ENCODE results near the gene PLCB4.
"Not testable (repeated sequence)": the region's sequence is repeated elsewhere in the genome, so short reads cannot be mapped to it uniquely, and the experiment has no call there.

Gene PLCB4

GRCh38 chr20:9150679-9151078 lies 81.8 kb downstream of the PLCB4 start:
- H3K36me3 ChIP-seq (ENCODE audit: low read length) = no peaks in the 10 kb centered on the region
- no peak overlapping the region for H2AFZ ChIP-seq (ENCODE audit: low read depth, low read length, severe bottlenecking)
- H3F3A ChIP-seq (ENCODE audit: insufficient read depth) = no peaks in the 10 kb centered on the region
- no peak for TF ChIP-seq CTCF (IDR thresholded peaks at IDR 0.05; ENCODE audit: insufficient read depth, low read length, poor library complexity, severe bottlenecking)
- TF ChIP-seq EZH2phosphoT487 (conservative IDR thresholded peaks at IDR 0.05; ENCODE audit: low read length) = no peak
- no peaks in the 10 kb centered on the region for H3K9me2 ChIP-seq (replicated peaks; ENCODE audit: insufficient read depth, low read length)
- no peaks in the 10 kb centered on the region for H3K79me2 ChIP-seq (ENCODE audit: insufficient read depth, low read length)
- no peaks in the 10 kb centered on the region for H4K20me1 ChIP-seq (ENCODE audit: low read depth, low read length)
- no peaks in the 10 kb centered on the region for H3K27me3 ChIP-seq (ENCODE audit: low read length)
- H3K27ac ChIP-seq (ENCODE audit: low read depth, low read length) = no peak overlapping the region
- H3K4me2 ChIP-seq (ENCODE audit: low read depth, low read length, poor library complexity, severe bottlenecking) = no peak overlapping the region
- H3K9me3 ChIP-seq (ENCODE audit: insufficient read depth, low read length) = no peaks in the 10 kb centered on the region
- H3K9ac ChIP-seq (ENCODE audit: low read length) = no peak overlapping the region
- H3K4me3 ChIP-seq (ENCODE audit: insufficient read depth, low read length, poor library complexity, severe bottlenecking) = no peak overlapping the region

GRCh38 chr20:9152139-9152538 lies 83.3 kb downstream of the PLCB4 start:
- H4K20me1 ChIP-seq (ENCODE audit: low read depth, low read length); H3K79me2 ChIP-seq (ENCODE audit: insufficient read depth, low read length); H3K9ac ChIP-seq (ENCODE audit: low read length); H3K4me2 ChIP-seq (ENCODE audit: low read depth, low read length, poor library complexity, severe bottlenecking); H3K36me3 ChIP-seq (ENCODE audit: low read length); H3K9me2 ChIP-seq (replicated peaks; ENCODE audit: insufficient read depth, low read length); H3K4me3 ChIP-seq (ENCODE audit: insufficient read depth, low read length, poor library complexity, severe bottlenecking); H3K9me3 ChIP-seq (ENCODE audit: insufficient read depth, low read length); H3K27ac ChIP-seq (ENCODE audit: low read depth, low read length); H3K27me3 ChIP-seq (ENCODE audit: low read length); H2AFZ ChIP-seq (ENCODE audit: low read depth, low read length, severe bottlenecking); H3F3A ChIP-seq (ENCODE audit: insufficient read depth): not testable (repeated sequence)

- Histone ChIP-seq H3K9me3 (ENCODE audit: insufficient read depth, low read length) (no peaks in the 10 kb centered on the region), H3K4me2 (ENCODE audit: low read depth, low read length, poor library complexity, severe bottlenecking) (no peak overlapping the region), H3K79me2 (ENCODE audit: insufficient read depth, low read length) (no peaks in the 10 kb centered on the region), H4K20me1 (ENCODE audit: low read depth, low read length) (no peaks in the 10 kb centered on the region), H3K36me3 (ENCODE audit: low read length) (no peaks in the 10 kb centered on the region), H3K9me2 (replicated peaks; ENCODE audit: insufficient read depth, low read length) (no peaks in the 10 kb centered on the region), H2AFZ (ENCODE audit: low read depth, low read length, severe bottlenecking) (no peak overlapping the region), H3K9ac (ENCODE audit: low read length) (no peak overlapping the region), H3K27ac (ENCODE audit: low read depth, low read length) (no peak overlapping the region), H3K27me3 (ENCODE audit: low read length) (no peaks in the 10 kb centered on the region), H3K4me3 (ENCODE audit: insufficient read depth, low read length, poor library complexity, severe bottlenecking) (no peak overlapping the region), H3F3A (ENCODE audit: insufficient read depth) (no peaks in the 10 kb centered on the region)
- no peak for TF ChIP-seq EZH2phosphoT487 (conservative IDR thresholded peaks at IDR 0.05; ENCODE audit: low read length)
- TF ChIP-seq CTCF (IDR thresholded peaks at IDR 0.05; ENCODE audit: insufficient read depth, low read length, poor library complexity, severe bottlenecking) = no peak
Measured at GRCh38 chr20:9154464-9155024, 85.7 kb downstream of the PLCB4 start.

GRCh38 chr20:9156529-9157280 lies 87.8 kb downstream of the PLCB4 start:
- Histone ChIP-seq H3K4me2 (ENCODE audit: low read depth, low read length, poor library complexity, severe bottlenecking) (no peak overlapping the region), H3K4me3 (ENCODE audit: insufficient read depth, low read length, poor library complexity, severe bottlenecking) (no peak overlapping the region), H4K20me1 (ENCODE audit: low read depth, low read length) (no peaks in the 10 kb centered on the region), H2AFZ (ENCODE audit: low read depth, low read length, severe bottlenecking) (no peak overlapping the region), H3K27ac (ENCODE audit: low read depth, low read length) (no peak overlapping the region), H3F3A (ENCODE audit: insufficient read depth) (no peaks in the 10 kb centered on the region), H3K36me3 (ENCODE audit: low read length) (no peaks in the 10 kb centered on the region), H3K27me3 (ENCODE audit: low read length) (no peaks in the 10 kb centered on the region), H3K9ac (ENCODE audit: low read length) (no peak overlapping the region), H3K79me2 (ENCODE audit: insufficient read depth, low read length) (no peaks in the 10 kb centered on the region), H3K9me3 (ENCODE audit: insufficient read depth, low read length) (no peaks in the 10 kb centered on the region), H3K9me2 (replicated peaks; ENCODE audit: insufficient read depth, low read length) (no peaks in the 10 kb centered on the region)
- no peak for TF ChIP-seq CTCF (IDR thresholded peaks at IDR 0.05; ENCODE audit: insufficient read depth, low read length, poor library complexity, severe bottlenecking)
- no peak for TF ChIP-seq EZH2phosphoT487 (conservative IDR thresholded peaks at IDR 0.05; ENCODE audit: low read length)

Measured in SU-DHL-6 (cell line).